Measurements from ENCODE around the gene OGFOD3. TPM values are rescaled to one million over a fixed set of nuclear protein-coding genes. Genes with fewer than 3 reads are reported as not detected.

OGFOD3 gene
- total and polyA plus RNA-seq, 2 experiments from 2014 or later = 9.6 to 24.6 TPM

DNA sequence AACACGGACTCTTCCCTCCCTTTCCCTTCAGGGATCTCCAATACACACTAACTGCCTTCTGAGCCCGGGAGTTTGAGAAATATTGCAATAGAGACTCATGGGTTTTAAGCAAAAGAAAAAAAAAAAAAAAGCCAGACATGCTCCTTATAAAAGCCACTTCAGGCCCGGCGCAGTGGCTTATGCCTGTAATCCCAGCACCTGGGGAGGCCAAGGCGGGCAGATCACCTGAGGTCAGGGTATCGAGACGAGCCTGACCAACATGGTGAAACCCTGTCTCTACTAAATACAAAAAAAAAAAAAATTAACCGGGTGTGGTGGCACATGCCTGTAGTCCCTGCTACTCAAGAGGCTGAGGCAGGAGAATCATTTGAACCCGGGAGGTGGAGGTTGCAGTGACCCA is 2.6 kb downstream of the OGFOD3 start:
- no peak for DNase-seq (ENCODE audit: low spot score)
- TF ChIP-seq EZH2 (IDR thresholded peaks at IDR 0.05; ENCODE audit: low read depth, unreplicated experiment) = no peak
- TF ChIP-seq ZNF114 (CRISPR knock-in tag; IDR thresholded peaks at IDR 0.05) = no peak
- TF ChIP-seq EZH2phosphoT487 (IDR thresholded peaks at IDR 0.05; ENCODE audit: unreplicated experiment) = no peak
- no peaks in the 10 kb centered on the region for H3K27me3 ChIP-seq (ENCODE audit: insufficient read depth)
- peaks cover 4% of the 10 kb centered on the region for H3K27me3 Mint-ChIP-seq (ENCODE audit: insufficient read depth, low read depth, poor library complexity)
- H3K4me1 Mint-ChIP-seq = peaks cover 13% of the 10 kb centered on the region
- no peak overlapping the region for H3K4me3 ChIP-seq
- H3K36me3 Mint-ChIP-seq (ENCODE audit: low read depth) = peaks cover 12% of the 10 kb centered on the region
- H3K27ac Mint-ChIP-seq = no peak overlapping the region
- no peak overlapping the region; the same call in 2 of the 3 replicates for H3K4me3 Mint-ChIP-seq
- peaks cover 19% of the 10 kb centered on the region for H3K4me1 ChIP-seq (ENCODE audit: insufficient read depth)
- H3K9me2 ChIP-seq (ENCODE audit: insufficient read depth) = no peaks in the 10 kb centered on the region
- peaks cover under 1% of the 10 kb centered on the region; the same call in 1 of the 3 replicates for H3K9me3 Mint-ChIP-seq
- H2AFZ ChIP-seq = no peak overlapping the region
- H3K79me2 ChIP-seq (replicated peaks; ENCODE audit: insufficient read depth) = no peaks in the 10 kb centered on the region
- no peak overlapping the region for H3K4me2 ChIP-seq
- H3K27ac ChIP-seq (ENCODE audit: low read depth) = no peak overlapping the region
- H3F3A ChIP-seq (replicated peaks; ENCODE audit: low read depth) = no peaks in the 10 kb centered on the region; the same call in none of the 2 replicates
- ATAC-seq = no peak
- peaks cover 8% of the 10 kb centered on the region for H4K20me1 ChIP-seq (replicated peaks; ENCODE audit: insufficient read depth)
- H3K36me3 ChIP-seq (ENCODE audit: insufficient read depth) = no peaks in the 10 kb centered on the region

DNA sequence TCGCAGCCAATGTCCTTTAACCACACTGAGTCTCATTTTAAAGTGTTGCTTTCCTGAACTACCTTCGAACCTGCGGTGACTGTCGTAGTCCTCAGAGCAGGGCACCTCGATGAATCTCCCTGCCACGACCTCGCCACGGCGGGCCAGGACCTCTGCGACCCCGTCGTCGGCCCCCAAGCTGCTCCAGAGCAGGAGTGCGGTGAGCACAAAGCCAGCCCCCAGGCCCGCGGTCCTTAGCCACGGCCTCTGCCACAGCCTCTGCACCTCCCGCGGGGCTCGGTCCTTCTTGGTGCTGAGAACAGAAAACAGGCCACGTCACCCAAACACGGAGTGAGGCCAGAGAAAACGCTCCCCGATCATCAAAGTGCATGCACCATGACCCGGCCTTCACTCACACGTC is 3.0 kb downstream of the OGFOD3 start:
- H3F3A ChIP-seq (replicated peaks; ENCODE audit: low read depth) = no peaks in the 10 kb centered on the region; the same call in none of the 2 replicates
- no peak overlapping the region for H2AFZ ChIP-seq
- H3K9me2 ChIP-seq (ENCODE audit: insufficient read depth) = no peaks in the 10 kb centered on the region
- peaks cover 19% of the 10 kb centered on the region for H3K4me1 ChIP-seq (ENCODE audit: insufficient read depth)
- peaks cover 8% of the 10 kb centered on the region for H3K36me3 Mint-ChIP-seq (ENCODE audit: low read depth)
- DNase-seq (ENCODE audit: low spot score) = no peak
- H3K4me3 ChIP-seq = no peak overlapping the region
- H3K36me3 ChIP-seq (ENCODE audit: insufficient read depth) = no peaks in the 10 kb centered on the region
- no peak overlapping the region for H3K27ac Mint-ChIP-seq
- H3K27ac ChIP-seq (ENCODE audit: low read depth) = no peak overlapping the region
- H3K79me2 ChIP-seq (replicated peaks; ENCODE audit: insufficient read depth) = no peaks in the 10 kb centered on the region
- H3K4me1 Mint-ChIP-seq = peaks cover 13% of the 10 kb centered on the region
- H4K20me1 ChIP-seq (replicated peaks; ENCODE audit: insufficient read depth) = peaks cover 8% of the 10 kb centered on the region
- H3K27me3 ChIP-seq (ENCODE audit: insufficient read depth) = no peaks in the 10 kb centered on the region
- no peak overlapping the region; the same call in 2 of the 3 replicates for H3K4me3 Mint-ChIP-seq
- no peaks in the 10 kb centered on the region for H3K9me3 Mint-ChIP-seq
- no peak for TF ChIP-seq EZH2phosphoT487 (IDR thresholded peaks at IDR 0.05; ENCODE audit: unreplicated experiment)
- no peak for TF ChIP-seq EZH2 (IDR thresholded peaks at IDR 0.05; ENCODE audit: low read depth, unreplicated experiment)
- no peak for TF ChIP-seq STAT1 (IDR thresholded peaks at IDR 0.05; ENCODE audit: unreplicated experiment)
- TF ChIP-seq CREB1 (CRISPR knock-in tag; IDR thresholded peaks at IDR 0.05; ENCODE audit: low read depth) = no peak
- TF ChIP-seq, protein P1, sequence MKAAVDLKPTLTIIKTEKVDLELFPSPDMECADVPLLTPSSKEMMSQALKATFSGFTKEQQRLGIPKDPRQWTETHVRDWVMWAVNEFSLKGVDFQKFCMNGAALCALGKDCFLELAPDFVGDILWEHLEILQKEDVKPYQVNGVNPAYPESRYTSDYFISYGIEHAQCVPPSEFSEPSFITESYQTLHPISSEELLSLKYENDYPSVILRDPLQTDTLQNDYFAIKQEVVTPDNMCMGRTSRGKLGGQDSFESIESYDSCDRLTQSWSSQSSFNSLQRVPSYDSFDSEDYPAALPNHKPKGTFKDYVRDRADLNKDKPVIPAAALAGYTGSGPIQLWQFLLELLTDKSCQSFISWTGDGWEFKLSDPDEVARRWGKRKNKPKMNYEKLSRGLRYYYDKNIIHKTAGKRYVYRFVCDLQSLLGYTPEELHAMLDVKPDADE (IDR thresholded peaks at IDR 0.05) = no peak
- peaks cover 2% of the 10 kb centered on the region for H3K27me3 Mint-ChIP-seq (ENCODE audit: insufficient read depth, low read depth, poor library complexity)
- H3K4me2 ChIP-seq = no peak overlapping the region
- no peak for ATAC-seq

DNA sequence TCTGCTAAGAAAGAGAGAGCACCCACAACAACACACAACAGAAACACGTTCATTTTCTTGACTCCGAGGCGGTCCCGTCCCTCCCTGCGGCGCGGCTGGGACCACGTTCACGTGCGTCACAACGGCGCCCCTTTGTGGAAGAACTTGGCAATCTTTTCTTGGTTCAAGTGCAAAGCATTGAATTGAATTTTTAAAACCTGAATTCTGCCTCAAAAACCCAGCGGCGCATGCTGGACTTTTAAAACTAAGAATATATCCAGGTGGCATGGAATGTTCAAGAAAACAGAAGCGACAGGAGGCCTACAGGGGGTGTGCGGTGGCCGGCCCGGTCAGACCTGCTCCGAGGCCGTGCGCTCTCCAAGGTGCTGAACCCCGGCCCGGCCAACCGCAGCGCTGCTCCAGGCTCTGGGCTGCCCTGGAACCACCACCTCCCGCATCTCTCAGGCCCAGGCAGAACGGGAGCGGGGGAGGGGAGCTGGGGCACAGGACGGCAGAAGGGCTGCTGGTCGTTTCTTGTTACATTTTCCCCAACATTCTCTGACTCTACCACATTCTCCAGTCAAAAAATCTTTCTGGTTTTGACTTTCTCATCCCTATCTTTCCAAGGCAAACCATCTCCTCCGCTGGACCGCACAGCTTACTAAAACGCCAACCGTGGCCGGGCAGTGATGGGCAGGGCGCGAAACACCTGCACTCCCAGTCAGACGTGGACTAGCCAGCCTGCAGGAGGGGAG is 3.7 kb downstream of the OGFOD3 start:
- DNase-seq (ENCODE audit: low spot score) (peak; percentile 94), ATAC-seq (peak; percentile 85)
- no peaks in the 10 kb centered on the region for H3K27me3 ChIP-seq (ENCODE audit: insufficient read depth)
- peak overlapping the region; percentile 1; the same call in 1 of the 3 replicates for H3K4me3 Mint-ChIP-seq
- peak overlapping the region; percentile 20; the same call in 1 of the 2 replicates for H3K4me3 ChIP-seq
- H2AFZ ChIP-seq = no peak overlapping the region
- no peaks in the 10 kb centered on the region for H3K79me2 ChIP-seq (replicated peaks; ENCODE audit: insufficient read depth)
- H3K4me1 ChIP-seq (ENCODE audit: insufficient read depth) = peaks cover 19% of the 10 kb centered on the region
- H3K36me3 ChIP-seq (ENCODE audit: insufficient read depth) = no peaks in the 10 kb centered on the region
- peaks cover 8% of the 10 kb centered on the region for H4K20me1 ChIP-seq (replicated peaks; ENCODE audit: insufficient read depth)
- H3K27ac ChIP-seq (ENCODE audit: low read depth) = no peak overlapping the region
- 0 out of 2 replicates have a peak overlapping the region, but pooled peaks have one; percentile 35 for H3K4me2 ChIP-seq
- peaks cover 1% of the 10 kb centered on the region for H3K36me3 Mint-ChIP-seq (ENCODE audit: low read depth)
- H3K27me3 Mint-ChIP-seq (ENCODE audit: insufficient read depth, low read depth, poor library complexity) = peaks cover 2% of the 10 kb centered on the region
- no peaks in the 10 kb centered on the region for H3K9me2 ChIP-seq (ENCODE audit: insufficient read depth)
- no peaks in the 10 kb centered on the region; the same call in none of the 2 replicates for H3F3A ChIP-seq (replicated peaks; ENCODE audit: low read depth)
- H3K27ac Mint-ChIP-seq = no peak overlapping the region
- H3K9me3 Mint-ChIP-seq = no peaks in the 10 kb centered on the region
- H3K4me1 Mint-ChIP-seq = peaks cover 13% of the 10 kb centered on the region
- no peak for TF ChIP-seq EZH2 (IDR thresholded peaks at IDR 0.05; ENCODE audit: low read depth, unreplicated experiment)
- no peak for TF ChIP-seq JUNB (IDR thresholded peaks at IDR 0.05; ENCODE audit: unreplicated experiment)
- TF ChIP-seq STAT1 (IDR thresholded peaks at IDR 0.05; ENCODE audit: unreplicated experiment) = no peak
- TF ChIP-seq ZNF331 (CRISPR knock-in tag; IDR thresholded peaks at IDR 0.05; ENCODE audit: low read depth) = no peak
